Activated CD4-positive, alpha-beta T cell treated with anti-CD3 and anti-CD28 coated beads for 4 hours (primary cell): ENCODE results near the gene YTHDF1.

Experiments
- DNase-seq, 2 donors: peaks; one replicate each; pipeline ENCODE4 v3.0.0-alpha.2; 2020

Gene YTHDF1

GRCh38 chr20:63248835-63249591 lies 33.1 kb upstream of the YTHDF1 start:
- no peak for DNase-seq

GRCh38 chr20:63247671-63248228 lies 31.8 kb upstream of the YTHDF1 start:
- DNase-seq = no peak

DNA sequence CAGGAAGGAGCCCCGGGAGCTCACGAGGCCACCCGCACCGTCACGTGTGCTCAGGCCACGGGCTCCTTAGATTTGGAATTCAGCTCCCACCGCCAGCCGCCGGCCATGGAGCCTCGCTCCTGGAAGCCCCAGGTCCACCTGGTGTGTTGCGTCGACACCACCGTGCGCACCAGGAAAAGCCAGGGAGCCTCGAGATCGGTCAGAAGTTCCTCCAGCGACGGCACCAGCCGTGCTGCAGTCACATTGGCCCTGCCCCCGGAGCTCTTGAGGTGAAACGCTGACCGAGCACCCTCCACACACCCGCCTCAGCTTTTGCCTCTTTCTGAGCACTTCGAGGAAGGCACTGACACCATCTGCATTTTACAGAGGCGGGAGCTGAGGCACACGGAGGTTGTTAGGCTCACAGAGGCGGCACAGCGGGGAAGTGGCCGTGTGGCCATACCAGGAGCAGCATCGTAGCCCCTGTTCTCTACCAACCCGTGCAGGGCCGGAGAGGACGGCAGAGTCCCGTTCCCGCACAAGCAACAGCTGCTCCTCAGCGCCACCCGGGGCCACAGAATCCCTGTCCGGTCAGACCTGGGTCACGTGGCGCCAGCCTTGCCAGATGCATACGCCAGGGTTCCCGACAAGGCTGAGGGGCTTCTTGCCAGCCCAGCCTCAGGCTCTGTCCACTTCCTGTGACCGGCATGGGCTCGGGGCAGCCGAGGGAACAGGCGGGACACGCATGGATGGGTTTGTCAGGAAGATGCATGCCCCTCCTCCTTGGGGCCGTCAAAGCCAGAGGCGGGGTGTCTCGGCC lies 30.8 kb upstream of the YTHDF1 start:
- DNase-seq = no peak

- no peak for DNase-seq
Observed at GRCh38 chr20:63244468-63244867, 28.5 kb upstream of the YTHDF1 start.

GRCh38 chr20:63243604-63244247 lies 27.8 kb upstream of the YTHDF1 start:
- DNase-seq = no peak

DNA sequence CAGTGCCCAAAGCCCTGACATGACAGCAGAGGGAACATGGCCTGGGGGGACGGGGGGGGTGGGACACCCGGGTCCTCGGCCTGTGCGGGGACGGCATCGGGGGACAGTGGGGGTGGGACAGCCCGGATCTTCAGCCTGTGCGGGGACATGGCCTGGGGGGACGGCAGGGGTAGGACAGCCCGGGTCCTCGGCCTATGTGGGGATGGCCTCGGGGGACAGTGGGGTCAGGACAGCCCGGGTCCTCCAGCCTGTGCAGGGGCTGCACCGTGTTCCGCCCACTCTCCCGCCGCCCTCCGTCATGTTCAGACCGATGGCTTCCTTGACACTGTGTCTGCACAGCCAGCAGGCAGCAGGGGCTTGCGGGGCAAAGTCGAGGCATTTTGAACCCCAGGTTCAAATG lies 26.8 kb upstream of the YTHDF1 start:
- DNase-seq = no peak

GRCh38 chr20:63241272-63241671 lies 25.3 kb upstream of the YTHDF1 start:
- no peak for DNase-seq

DNA sequence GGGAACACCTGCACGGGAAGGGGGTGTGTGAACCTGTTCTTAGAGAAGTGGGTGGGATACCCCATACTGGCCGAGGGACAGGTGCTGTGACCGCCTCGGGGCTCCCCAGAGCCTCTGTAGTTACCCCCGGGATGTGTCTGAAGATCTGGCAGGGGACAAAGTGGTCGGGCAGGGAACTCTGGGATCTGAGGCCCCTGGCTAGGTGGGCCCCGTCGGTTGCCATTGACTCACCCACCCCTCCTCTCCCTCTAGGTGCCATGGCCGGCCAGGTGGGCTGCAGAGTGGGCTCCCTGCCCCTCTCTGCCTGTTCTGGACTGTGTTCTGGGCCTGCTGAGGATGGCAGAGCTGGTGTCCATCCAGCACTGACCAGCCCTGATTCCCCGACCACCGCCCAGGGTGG lies 24.1 kb upstream of the YTHDF1 start:
- no peak for DNase-seq

DNA sequence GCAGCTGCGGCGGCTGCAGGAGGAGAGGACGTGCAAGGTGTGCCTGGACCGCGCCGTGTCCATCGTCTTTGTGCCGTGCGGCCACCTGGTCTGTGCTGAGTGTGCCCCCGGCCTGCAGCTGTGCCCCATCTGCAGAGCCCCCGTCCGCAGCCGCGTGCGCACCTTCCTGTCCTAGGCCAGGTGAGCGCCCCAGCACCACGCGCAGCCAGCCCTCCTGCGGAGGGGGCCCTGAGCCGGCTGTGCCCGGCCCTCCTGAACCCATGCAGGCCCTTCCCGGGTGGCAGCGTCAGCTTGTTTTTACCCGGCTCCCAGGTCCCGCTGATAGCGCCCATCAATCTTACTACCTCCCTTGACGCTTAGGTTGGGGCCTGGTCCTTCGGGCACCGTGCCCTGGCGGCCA lies 23.5 kb upstream of the YTHDF1 start:
- no peak for DNase-seq

- no peak for DNase-seq
Observed at GRCh38 chr20:63238514-63239125, 22.7 kb upstream of the YTHDF1 start.

DNA sequence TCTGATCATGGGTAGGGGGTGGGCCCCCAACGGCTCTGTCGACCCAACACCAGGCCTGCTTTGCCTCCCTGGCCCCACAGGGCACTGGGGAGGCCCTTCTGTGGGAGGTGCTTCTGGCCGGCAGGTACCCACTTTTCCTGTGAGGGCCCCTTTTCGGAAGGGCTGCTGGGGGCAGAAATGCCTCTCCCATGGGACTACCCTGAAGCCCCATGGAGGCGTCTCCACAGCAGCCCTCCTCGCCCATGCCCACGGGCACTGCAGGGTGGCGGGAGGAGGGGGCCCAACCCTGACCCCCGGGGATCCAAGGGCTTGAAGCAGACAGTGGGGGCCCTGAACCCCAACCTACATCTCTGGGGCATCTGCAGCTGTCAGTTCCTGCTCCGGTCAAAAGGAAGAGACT lies 22.1 kb upstream of the YTHDF1 start:
- no peak for DNase-seq

GRCh38 chr20:63236116-63236837 lies 20.3 kb upstream of the YTHDF1 start:
- DNase-seq = no peak

GRCh38 chr20:63235399-63235983 lies 19.6 kb upstream of the YTHDF1 start, which contains the start of gene BIRC7:
Gene BIRC7, plus strand, starts transcription at chr20:63235905. Its CDS starts 192 bp downstream, at chr20:63236097.
- DNase-seq = no peak

- peak in 1 of 2 donors; percentile 26 for DNase-seq
Observed at GRCh38 chr20:63234693-63235398, 18.9 kb upstream of the YTHDF1 start.

GRCh38 chr20:63233924-63234323 lies 18.0 kb upstream of the YTHDF1 start:
- DNase-seq = no peak

- DNase-seq = no peak
Observed at GRCh38 chr20:63233061-63233344, 17.1 kb upstream of the YTHDF1 start.

DNA sequence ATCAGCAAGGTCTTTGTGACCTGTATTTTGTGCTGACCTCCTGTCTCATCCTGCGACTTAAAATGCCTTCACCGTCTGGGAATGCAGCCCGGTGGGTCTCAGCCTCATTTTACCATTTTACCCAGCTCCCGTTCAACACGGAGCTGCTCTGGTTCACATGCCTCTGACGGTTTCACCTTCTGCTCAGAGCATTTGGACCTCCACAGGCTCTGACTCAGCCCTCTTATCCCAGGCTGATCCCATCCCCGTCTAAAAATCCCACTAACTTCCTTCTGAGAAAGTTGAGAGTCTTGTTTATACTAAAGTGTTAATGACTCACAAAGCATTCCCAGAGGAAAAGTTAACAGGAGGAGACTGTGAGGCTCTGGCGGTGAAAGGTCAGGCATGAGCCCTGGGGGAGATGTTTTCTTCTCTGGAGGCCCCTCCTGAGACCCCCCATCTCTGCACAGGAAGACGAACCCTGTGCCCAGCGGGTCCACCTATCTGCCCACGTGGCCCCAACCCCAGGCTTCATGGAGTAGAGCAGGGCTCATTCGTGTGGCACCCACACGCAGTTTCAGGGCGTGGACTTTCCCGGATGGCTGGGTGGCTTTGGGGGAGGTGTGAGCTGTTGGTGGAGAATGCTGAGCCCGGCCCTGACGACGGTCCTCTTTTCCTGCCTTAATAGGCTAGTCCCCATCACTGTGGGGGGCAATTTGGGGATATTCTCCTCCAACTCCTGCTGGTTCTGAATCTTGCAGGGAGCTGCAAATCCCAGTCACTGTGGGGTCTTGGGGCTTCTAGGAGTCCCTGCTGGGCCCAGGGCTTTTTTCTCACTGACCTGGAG lies 16.5 kb upstream of the YTHDF1 start:
- no peak for DNase-seq

DNA sequence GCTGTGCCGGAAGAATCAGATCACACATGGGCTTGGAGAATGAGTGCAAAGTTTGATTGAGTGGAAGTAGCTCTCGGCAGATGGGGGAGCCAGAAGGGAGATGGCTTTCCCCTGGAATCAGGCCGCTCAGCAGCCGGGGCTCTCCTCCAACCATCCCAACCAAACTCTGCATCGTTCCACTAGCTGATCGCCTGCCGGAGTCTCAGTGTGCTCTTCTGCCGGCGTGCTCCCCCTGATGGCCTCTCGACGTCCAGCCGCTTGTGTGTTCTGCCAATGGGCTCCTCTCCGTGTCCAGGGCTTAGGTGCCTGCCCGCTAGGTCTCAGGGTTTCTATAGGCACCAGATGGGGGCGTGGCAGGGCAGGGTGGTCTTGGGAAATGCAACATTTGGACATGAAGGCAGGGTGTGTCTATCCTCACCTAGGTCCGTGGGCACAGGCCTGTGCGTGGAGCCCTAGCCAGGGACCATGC lies 14.9 kb upstream of the YTHDF1 start:
- DNase-seq = no peak

DNA sequence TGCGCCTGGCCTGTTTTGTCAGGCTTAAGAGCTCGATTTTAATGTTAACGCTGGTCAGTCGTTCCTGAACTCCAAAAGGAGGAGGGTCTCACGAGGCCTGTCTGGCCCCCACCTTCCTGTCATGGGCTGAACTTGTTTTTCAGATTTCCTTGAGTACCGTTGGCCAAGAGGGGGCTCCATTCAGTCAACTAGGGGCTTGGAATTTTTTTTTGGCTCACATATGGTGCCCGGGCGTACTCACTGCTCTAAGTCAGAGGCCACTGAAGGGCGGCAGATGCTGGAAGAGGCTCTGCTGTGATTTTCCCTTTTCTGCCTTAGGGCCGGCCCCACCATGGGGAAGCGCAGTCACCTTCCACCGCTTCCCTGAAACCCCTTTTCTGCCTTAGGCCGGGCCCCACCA lies 12.9 kb upstream of the YTHDF1 start:
- DNase-seq = no peak

DNA sequence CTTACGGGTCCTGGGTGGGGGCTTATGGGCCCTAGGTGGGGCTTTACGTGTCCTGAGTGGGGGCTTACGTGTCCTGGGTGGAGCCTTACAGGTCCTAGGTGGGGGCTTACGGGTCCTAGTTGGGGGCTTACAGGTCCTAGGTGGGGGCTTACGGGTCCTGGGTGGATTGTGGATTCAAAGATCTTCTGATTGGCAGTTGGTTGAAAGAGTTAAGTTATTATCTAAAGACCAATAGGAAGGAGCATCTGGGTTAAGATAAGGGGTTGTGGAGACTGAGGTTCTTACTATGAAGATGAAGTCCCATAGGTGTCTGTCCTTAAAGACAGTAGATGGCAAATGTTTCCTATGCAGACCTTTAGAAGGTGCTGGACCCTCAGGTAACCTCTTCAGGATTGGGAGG lies 11.3 kb upstream of the YTHDF1 start:
- no peak for DNase-seq
